Measurements from ENCODE around the gene LUZP2.

GRCh38 chr11:24453129-24453718 is 43.6 kb upstream of the LUZP2 start:
- TF ChIP-seq POLR2A (IDR thresholded peaks at IDR 0.05; ENCODE audit: low read length) = no peak
- no peak for TF ChIP-seq GATA1 (IDR thresholded peaks at IDR 0.05; ENCODE audit: low read depth, low read length)
